Measurements from ENCODE around the gene GLUD1.
"Not testable (repeated sequence)": the region's sequence is repeated elsewhere in the genome, so short reads cannot be mapped to it uniquely, and the experiment has no call there.

DNA sequence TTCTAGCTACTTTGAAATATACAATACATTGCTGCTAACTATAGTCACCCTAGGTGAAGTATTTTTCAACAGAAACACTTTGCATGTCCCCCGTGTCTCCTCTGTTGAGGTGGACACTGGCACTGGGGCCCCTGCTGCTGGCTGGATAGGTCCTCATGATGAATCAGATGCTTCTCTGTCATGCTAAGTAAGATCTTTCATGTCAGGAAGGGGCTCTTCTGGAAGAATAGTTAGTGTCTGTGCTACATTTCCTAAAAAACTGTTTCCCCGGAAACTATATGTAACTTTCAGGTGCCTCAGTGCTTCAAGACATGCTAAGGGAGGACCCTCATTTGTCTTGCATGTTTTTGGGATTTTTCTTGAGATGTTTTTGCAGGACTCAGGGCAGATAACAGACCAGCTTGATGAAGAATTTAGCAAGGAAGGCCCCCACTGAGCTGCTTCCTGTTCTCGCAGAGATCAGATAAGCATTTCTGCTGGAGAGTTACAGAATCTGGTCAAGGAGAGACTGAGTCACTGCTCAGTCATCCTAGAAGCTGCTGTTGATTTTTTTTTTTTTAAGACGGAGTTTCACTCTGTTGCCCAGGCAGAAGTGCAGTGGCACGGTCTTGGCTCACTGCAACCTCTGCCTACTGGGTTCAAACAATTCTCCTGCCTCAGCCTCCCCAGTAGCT, 69.2 kb downstream of the GLUD1 start:
- TF ChIP-seq, protein P1, sequence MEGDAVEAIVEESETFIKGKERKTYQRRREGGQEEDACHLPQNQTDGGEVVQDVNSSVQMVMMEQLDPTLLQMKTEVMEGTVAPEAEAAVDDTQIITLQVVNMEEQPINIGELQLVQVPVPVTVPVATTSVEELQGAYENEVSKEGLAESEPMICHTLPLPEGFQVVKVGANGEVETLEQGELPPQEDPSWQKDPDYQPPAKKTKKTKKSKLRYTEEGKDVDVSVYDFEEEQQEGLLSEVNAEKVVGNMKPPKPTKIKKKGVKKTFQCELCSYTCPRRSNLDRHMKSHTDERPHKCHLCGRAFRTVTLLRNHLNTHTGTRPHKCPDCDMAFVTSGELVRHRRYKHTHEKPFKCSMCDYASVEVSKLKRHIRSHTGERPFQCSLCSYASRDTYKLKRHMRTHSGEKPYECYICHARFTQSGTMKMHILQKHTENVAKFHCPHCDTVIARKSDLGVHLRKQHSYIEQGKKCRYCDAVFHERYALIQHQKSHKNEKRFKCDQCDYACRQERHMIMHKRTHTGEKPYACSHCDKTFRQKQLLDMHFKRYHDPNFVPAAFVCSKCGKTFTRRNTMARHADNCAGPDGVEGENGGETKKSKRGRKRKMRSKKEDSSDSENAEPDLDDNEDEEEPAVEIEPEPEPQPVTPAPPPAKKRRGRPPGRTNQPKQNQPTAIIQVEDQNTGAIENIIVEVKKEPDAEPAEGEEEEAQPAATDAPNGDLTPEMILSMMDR (conservative IDR thresholded peaks at IDR 0.05 in 1 of 2, IDR thresholded peaks at IDR 0.05 in 1 of 2; ENCODE audit: extremely low read depth in 1 of 2, insufficient read depth in 1 of 2, low read depth in 1 of 2, low read length in 2 of 2), result not testable (repeated sequence)
- TF ChIP-seq EZH2 (IDR thresholded peaks at IDR 0.05; ENCODE audit: borderline replicate concordance, low read length), result not testable (repeated sequence)

Data from mammary epithelial cell (primary cell).